PC-3 (cell line): ENCODE data around the gene SLC25A23. TPM values are rescaled to one million over a fixed set of nuclear protein-coding genes. Genes with fewer than 3 reads are reported as not detected.

Source experiments
- ATAC-seq: fragments of 200-7000 bp; cut with Tn5 transposase; 2 replicates; pipeline ENCODE4 v1.9.1; 2020; ENCODE audit warnings: mild to moderate bottlenecking, moderate library complexity
- BruUV-seq: library from RNA; stranded (reverse); fragments of 400-500 nt; replicated peaks from 2 replicates; lab custom pipeline; 2021; lab: Mats Ljungman, UMichigan
- CTCF ChIA-PET: fragments of 300-600 bp; sonication (Branson Sonifier 250); formaldehyde crosslinking; loops from one replicate; lab custom pipeline; 2022; ENCODE audit warnings: antibody characterized with exemption; lab: Charles Lee
- POLR2A ChIA-PET: fragments of 300-600 bp; sonication (Branson Sonifier 250); formaldehyde crosslinking; loops from one replicate; lab custom pipeline; 2022; ENCODE audit warnings: antibody characterized with exemption; ENCODE audit not compliant: unreplicated experiment; lab: Charles Lee
- DNase-seq: peaks from one replicate; pipeline ENCODE4 v3.0.0-alpha.2; 2015
- H2AFZ ChIP-seq: fragments of 300-600 bp; sonication (generic); 2 replicates; pipeline ENCODE4 v1.6.0; 2016; ENCODE audit warnings: antibody characterized with exemption, low read length
- H3F3A ChIP-seq: fragments of 300-600 bp; sonication (generic); one replicate; pipeline ENCODE4 v1.6.0; 2017; ENCODE audit warnings: antibody characterized with exemption, low read length, control low read depth, mild to moderate bottlenecking; ENCODE audit not compliant: unreplicated experiment
- H3K27ac ChIP-seq: fragments of 300-600 bp; sonication (generic); 2 replicates; pipeline ENCODE4 v1.5.1; 2016; ENCODE audit warnings: mild to moderate bottlenecking, low read length
- H3K27me3 ChIP-seq: fragments of 300-600 bp; sonication (generic); 2 replicates; pipeline ENCODE4 v1.6.1; 2016; ENCODE audit warnings: low read length, mixed read lengths
- H3K36me3 ChIP-seq: fragments of 300-600 bp; sonication (generic); 2 replicates; pipeline ENCODE4 v1.6.1; 2016; ENCODE audit warnings: low read depth, mixed run types, low read length, mixed read lengths
- H3K4me1 ChIP-seq: fragments of 300-600 bp; sonication (generic); 2 replicates; pipeline ENCODE4 v1.5.1; 2016; ENCODE audit warnings: low read length; ENCODE audit not compliant: insufficient read depth
- H3K4me2 ChIP-seq: fragments of 300-600 bp; sonication (generic); 2 replicates; pipeline ENCODE4 v1.6.0; 2016; ENCODE audit warnings: low read length
- H3K4me3 ChIP-seq: fragments of 300-600 bp; sonication (generic); 2 replicates; pipeline ENCODE4 v1.5.1; 2016; ENCODE audit warnings: mild to moderate bottlenecking, low read length, mixed read lengths
- H3K79me2 ChIP-seq: fragments of 300-600 bp; sonication (generic); 2 replicates; pipeline ENCODE4 v1.6.1; 2017; ENCODE audit warnings: low read length, mixed read lengths
- H3K9ac ChIP-seq: fragments of 300-600 bp; sonication (generic); 2 replicates; pipeline ENCODE4 v1.6.0; 2016; ENCODE audit warnings: mild to moderate bottlenecking, low read length
- H3K9me2 ChIP-seq: fragments of 300-600 bp; sonication (generic); replicated peaks from 2 replicates; pipeline ENCODE4 v1.6.1; 2016; ENCODE audit warnings: mixed run types, low read length, mixed read lengths
- H3K9me3 ChIP-seq: fragments of 300-600 bp; sonication (generic); 2 replicates; pipeline ENCODE4 v1.6.1; 2016; ENCODE audit warnings: low read length, mixed read lengths
- H4K20me1 ChIP-seq: fragments of 300-600 bp; sonication (generic); 2 replicates; pipeline ENCODE4 v1.6.1; 2016; ENCODE audit warnings: low read length, mixed read lengths
- CTCF ChIP-seq: fragments of 300-600 bp; sonication (generic); conservative IDR thresholded peaks from 2 replicates; pipeline ENCODE4 v1.5.1; 2017; ENCODE audit warnings: antibody characterized with exemption, low read depth, mild to moderate bottlenecking, low read length
- EZH2 ChIP-seq: fragments of 300-600 bp; sonication (generic); IDR thresholded peaks from one replicate; pipeline ENCODE4 v1.6.1; 2017; ENCODE audit warnings: antibody characterized with exemption, mild to moderate bottlenecking, low read length; ENCODE audit not compliant: unreplicated experiment
- EZH2phosphoT487 ChIP-seq: fragments of 300-600 bp; sonication (generic); IDR thresholded peaks from 2 replicates; pipeline ENCODE4 v1.6.1; 2018; ENCODE audit warnings: mild to moderate bottlenecking, antibody characterized with exemption, low read length, borderline replicate concordance
- intact Hi-C: fragments of 100-400 bp; cut with micrococcal nuclease; formaldehyde crosslinking; loops from 2 replicates; pipeline ENCODE4 v1.9.0; 2023
- total RNA-seq: library from RNA; depleted of rRNA; stranded (reverse); fragments of >200 nt; gene quantifications from 2 replicates; pipeline ENCODE4 v1.2.3, GENCODE V29; 2014

The SLC25A23 gene
- total RNA-seq, 1 experiment from 2014 or later: 61.4 TPM

DNA sequence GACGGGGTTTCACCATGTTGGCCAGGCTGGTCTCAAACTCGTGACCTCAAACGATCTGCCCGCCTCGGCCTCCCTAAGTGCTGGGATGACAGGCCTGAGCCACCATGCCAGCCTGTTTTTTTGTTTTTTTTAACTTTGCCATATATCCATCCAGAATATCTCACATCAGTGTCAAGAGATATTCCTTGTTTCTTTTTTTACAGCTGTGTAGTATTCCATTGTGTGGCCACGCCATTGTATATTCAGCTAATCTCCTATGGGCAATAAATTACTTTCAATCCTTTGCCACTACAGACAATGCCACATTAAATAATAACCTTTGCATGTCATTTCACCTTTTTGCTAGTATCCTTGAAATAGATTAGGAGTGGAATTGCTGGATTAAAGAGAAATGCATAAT lies 50.2 kb downstream of the SLC25A23 start:
- no peak overlapping the region for H2AFZ ChIP-seq
- H3K4me1 ChIP-seq: no peaks in the 10 kb centered on the region
- 0 out of 2 replicates have a peak, but pooled peaks cover 4% of the 10 kb centered on the region for H4K20me1 ChIP-seq
- H3K27me3 ChIP-seq: no peaks in the 10 kb centered on the region
- H3K79me2 ChIP-seq: no peaks in the 10 kb centered on the region
- TF ChIP-seq EZH2phosphoT487: no peak
- TF ChIP-seq CTCF: no peak
- TF ChIP-seq EZH2: no peak
- peaks cover 8% of the 10 kb centered on the region for H3K36me3 ChIP-seq
- BruUV-seq: no TSS peak
- POLR2A ChIA-PET: no interaction called here
- no peaks in the 10 kb centered on the region for H3K9me2 ChIP-seq
- no peak overlapping the region for H3K4me3 ChIP-seq
- intact Hi-C loops: no loop called here
- CTCF ChIA-PET: no interaction called here
- H3K9me3 ChIP-seq: no peaks in the 10 kb centered on the region
- H3K27ac ChIP-seq: no peak overlapping the region
- no peaks in the 10 kb centered on the region for H3F3A ChIP-seq
- no peak overlapping the region for H3K9ac ChIP-seq
- no peak overlapping the region for H3K4me2 ChIP-seq
- ATAC-seq (no peak), DNase-seq (no peak)

GRCh38 chr19:6406401-6406800 lies 53.2 kb downstream of the SLC25A23 start:
- H3K4me2 ChIP-seq: no peak overlapping the region
- H3K36me3 ChIP-seq: no peaks in the 10 kb centered on the region
- ATAC-seq (no peak), DNase-seq (no peak)
- ChIA-PET POLR2A (no interaction called here), CTCF (interaction anchor here (0.6 kb wide), 1 partner anchor 300 kb away, joined by 3 read pairs; no protein-coding TSS in a partner anchor)
- H3F3A ChIP-seq: no peaks in the 10 kb centered on the region
- intact Hi-C loops: no loop called here
- H3K9me3 ChIP-seq: no peaks in the 10 kb centered on the region
- no peak overlapping the region for H2AFZ ChIP-seq
- no peak overlapping the region for H3K4me3 ChIP-seq
- no peak for TF ChIP-seq EZH2
- no peak for TF ChIP-seq CTCF
- TF ChIP-seq EZH2phosphoT487: no peak
- H3K9ac ChIP-seq: no peak overlapping the region
- H3K27me3 ChIP-seq: no peaks in the 10 kb centered on the region
- no peaks in the 10 kb centered on the region for H3K79me2 ChIP-seq
- H3K4me1 ChIP-seq: no peaks in the 10 kb centered on the region
- no peaks in the 10 kb centered on the region for H4K20me1 ChIP-seq
- BruUV-seq: no TSS peak
- H3K27ac ChIP-seq: no peak overlapping the region
- no peaks in the 10 kb centered on the region for H3K9me2 ChIP-seq

GRCh38 chr19:6402837-6403608 lies 56.6 kb downstream of the SLC25A23 start:
- no TSS peak for BruUV-seq
- Histone ChIP-seq H3K79me2 (no peaks in the 10 kb centered on the region), H3F3A (no peaks in the 10 kb centered on the region), H4K20me1 (no peaks in the 10 kb centered on the region), H3K27me3 (no peaks in the 10 kb centered on the region), H3K9me2 (no peaks in the 10 kb centered on the region), H2AFZ (no peak overlapping the region), H3K27ac (no peak overlapping the region), H3K9me3 (no peaks in the 10 kb centered on the region), H3K36me3 (no peaks in the 10 kb centered on the region), H3K9ac (no peak overlapping the region), H3K4me2 (no peak overlapping the region), H3K4me1 (no peaks in the 10 kb centered on the region), H3K4me3 (no peak overlapping the region)
- ATAC-seq (no peak), DNase-seq (no peak)
- no peak for TF ChIP-seq EZH2phosphoT487
- no peak for TF ChIP-seq EZH2
- TF ChIP-seq CTCF: no peak
- intact Hi-C loops: no loop called here
- POLR2A ChIA-PET: no interaction called here
- CTCF ChIA-PET: no interaction called here
